Measurements from ENCODE around the gene IL16.
A peak's percentile ranks its signal among the peaks of the same experiment; 100 is the strongest.

Gene IL16

DNA sequence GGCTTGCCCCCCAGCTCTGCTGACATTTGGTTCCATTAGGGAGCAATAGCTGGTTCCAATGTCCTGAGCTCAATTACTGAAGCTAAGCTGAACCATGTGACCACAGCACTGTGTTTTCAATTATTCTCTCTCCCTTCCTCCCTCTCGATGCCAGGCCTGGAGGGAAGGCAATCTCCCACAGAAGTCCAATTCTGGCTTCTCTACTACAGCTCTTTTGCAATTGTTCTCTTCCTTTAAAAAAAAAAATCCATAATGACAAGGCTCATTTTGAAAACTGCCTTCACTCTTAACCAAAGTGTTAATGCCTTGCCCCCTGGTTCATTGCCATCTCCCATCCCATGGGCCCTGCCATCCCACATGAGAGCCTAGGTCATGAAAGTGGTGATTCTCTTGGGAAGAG lies 24.8 kb downstream of the IL16 start:
- H3K27me3 ChIP-seq (ENCODE audit: control insufficient read depth in 5 of 5, insufficient read depth in 4 of 5, low read length in 5 of 5): no peaks in the 10 kb centered on the region
- no peaks in the 10 kb centered on the region for H3K36me3 ChIP-seq (ENCODE audit: control insufficient read depth in 5 of 5, insufficient read depth in 5 of 5, low read length in 5 of 5)
- H3K4me1 ChIP-seq (ENCODE audit: control insufficient read depth in 5 of 5, insufficient read depth in 5 of 5, low read length in 5 of 5): peaks cover 10 to 52% (median 47%) of the 10 kb centered on the region in 5 donors
- H3K4me3 ChIP-seq (ENCODE audit: low read depth in 1 of 5, low read length in 5 of 5): peak overlapping the region in 3 of 5 donors; percentile 4 to 15 (median 7)
- no peak overlapping the region for H3K27ac ChIP-seq (ENCODE audit: low read depth, low read length)
- H3K9ac ChIP-seq (ENCODE audit: low read length in 5 of 5): peak overlapping the region in 1 of 5 donors; percentile 47
- H3K9me3 ChIP-seq (ENCODE audit: control insufficient read depth in 5 of 5, low read length in 5 of 5): no peaks in the 10 kb centered on the region

DNA sequence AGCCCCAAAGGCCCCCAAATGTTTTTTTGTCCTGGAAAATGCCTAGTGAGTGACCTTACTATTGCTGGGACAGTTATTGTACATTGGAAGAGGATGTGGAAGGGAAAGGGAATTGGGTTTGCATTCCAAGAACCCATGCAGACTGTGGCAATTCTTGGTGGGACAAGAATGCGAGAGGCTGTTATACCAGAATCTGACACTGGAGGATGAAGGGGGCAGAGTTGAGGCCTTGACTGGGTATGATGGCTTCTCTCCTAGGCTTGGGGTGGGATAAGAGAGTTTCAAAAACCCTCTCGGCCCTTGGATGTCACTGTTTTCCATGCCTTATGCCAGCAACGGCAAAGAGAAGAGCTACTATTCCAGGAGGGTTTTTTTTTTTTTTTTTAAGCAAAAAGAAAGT lies 25.3 kb downstream of the IL16 start:
- H3K27me3 ChIP-seq (ENCODE audit: control insufficient read depth in 5 of 5, insufficient read depth in 4 of 5, low read length in 5 of 5): no peaks in the 10 kb centered on the region
- H3K4me1 ChIP-seq (ENCODE audit: control insufficient read depth in 5 of 5, insufficient read depth in 5 of 5, low read length in 5 of 5): peaks cover 10 to 52% (median 47%) of the 10 kb centered on the region in 5 donors
- no peaks in the 10 kb centered on the region for H3K36me3 ChIP-seq (ENCODE audit: control insufficient read depth in 5 of 5, insufficient read depth in 5 of 5, low read length in 5 of 5)
- no peak overlapping the region for H3K9ac ChIP-seq (ENCODE audit: low read length in 5 of 5)
- H3K27ac ChIP-seq (ENCODE audit: low read depth, low read length): no peak overlapping the region
- H3K9me3 ChIP-seq (ENCODE audit: control insufficient read depth in 5 of 5, low read length in 5 of 5): no peaks in the 10 kb centered on the region
- H3K4me3 ChIP-seq (ENCODE audit: low read depth in 1 of 5, low read length in 5 of 5): peak overlapping the region in 1 of 5 donors; percentile 15

DNA sequence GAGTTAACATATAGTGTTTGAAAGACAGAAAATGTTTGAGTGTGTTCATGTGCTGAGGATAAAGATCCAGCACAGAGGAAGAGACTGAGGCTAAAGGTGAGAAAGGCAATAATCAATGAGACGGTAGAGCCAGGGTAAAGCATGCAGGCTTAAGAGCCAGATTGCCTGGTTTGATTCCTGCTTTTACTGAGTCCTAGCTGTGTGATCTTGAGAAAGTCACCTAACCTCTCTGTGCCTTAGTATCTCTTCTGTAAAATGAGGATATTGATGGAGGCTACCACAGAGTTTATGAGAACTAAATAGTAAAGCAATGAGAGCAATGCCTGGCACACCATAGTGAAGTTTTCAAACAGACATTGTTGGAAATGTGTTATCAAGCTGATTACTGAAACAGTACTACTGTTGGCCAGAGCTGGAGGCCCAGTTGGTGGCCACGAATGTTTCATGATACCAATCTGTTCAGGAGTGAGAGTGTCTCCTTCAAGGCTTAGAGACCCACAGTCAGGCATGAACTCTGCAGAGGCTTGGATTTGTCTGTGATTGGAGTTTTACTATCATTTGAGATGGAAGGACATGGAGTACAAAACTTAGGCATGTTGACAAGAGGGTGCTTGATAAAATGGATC lies 26.8 kb downstream of the IL16 start:
- H3K27ac ChIP-seq (ENCODE audit: low read depth, low read length): no peak overlapping the region
- no peaks in the 10 kb centered on the region for H3K36me3 ChIP-seq (ENCODE audit: control insufficient read depth in 5 of 5, insufficient read depth in 5 of 5, low read length in 5 of 5)
- no peaks in the 10 kb centered on the region for H3K9me3 ChIP-seq (ENCODE audit: control insufficient read depth in 5 of 5, low read length in 5 of 5)
- no peak overlapping the region for H3K4me3 ChIP-seq (ENCODE audit: low read depth in 1 of 5, low read length in 5 of 5)
- peaks cover 10 to 53% (median 47%) of the 10 kb centered on the region in 5 donors for H3K4me1 ChIP-seq (ENCODE audit: control insufficient read depth in 5 of 5, insufficient read depth in 5 of 5, low read length in 5 of 5)
- no peak overlapping the region for H3K9ac ChIP-seq (ENCODE audit: low read length in 5 of 5)
- no peaks in the 10 kb centered on the region for H3K27me3 ChIP-seq (ENCODE audit: control insufficient read depth in 5 of 5, insufficient read depth in 4 of 5, low read length in 5 of 5)

DNA sequence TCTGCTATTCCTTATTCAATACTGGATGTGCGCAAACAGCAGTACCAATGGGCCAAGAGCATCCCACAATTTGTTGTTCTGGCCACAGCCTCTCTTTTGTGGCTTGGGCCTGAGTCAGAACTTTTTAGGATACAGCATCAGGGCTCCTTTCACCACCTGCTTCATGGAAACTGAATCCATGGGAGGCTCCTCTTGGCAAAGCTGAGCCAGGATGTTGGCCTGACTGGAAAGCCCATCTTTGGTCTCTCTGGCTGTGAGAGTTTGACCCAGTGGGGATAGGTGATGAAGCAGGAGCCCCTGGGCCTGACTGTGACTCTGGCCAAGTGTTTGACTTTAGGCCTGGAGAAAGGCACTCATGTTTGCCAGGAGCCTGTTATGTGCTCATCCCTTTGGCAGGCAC lies 27.6 kb downstream of the IL16 start:
- H3K27me3 ChIP-seq (ENCODE audit: control insufficient read depth in 5 of 5, insufficient read depth in 4 of 5, low read length in 5 of 5): no peaks in the 10 kb centered on the region
- H3K36me3 ChIP-seq (ENCODE audit: control insufficient read depth in 5 of 5, insufficient read depth in 5 of 5, low read length in 5 of 5): no peaks in the 10 kb centered on the region
- peak overlapping the region; percentile 42 for H3K27ac ChIP-seq (ENCODE audit: low read depth, low read length)
- no peak overlapping the region for H3K9ac ChIP-seq (ENCODE audit: low read length in 5 of 5)
- H3K4me1 ChIP-seq (ENCODE audit: control insufficient read depth in 5 of 5, insufficient read depth in 5 of 5, low read length in 5 of 5): peaks cover 10 to 58% (median 51%) of the 10 kb centered on the region in 5 donors
- H3K9me3 ChIP-seq (ENCODE audit: control insufficient read depth in 5 of 5, low read length in 5 of 5): no peaks in the 10 kb centered on the region
- no peak overlapping the region for H3K4me3 ChIP-seq (ENCODE audit: low read depth in 1 of 5, low read length in 5 of 5)

DNA sequence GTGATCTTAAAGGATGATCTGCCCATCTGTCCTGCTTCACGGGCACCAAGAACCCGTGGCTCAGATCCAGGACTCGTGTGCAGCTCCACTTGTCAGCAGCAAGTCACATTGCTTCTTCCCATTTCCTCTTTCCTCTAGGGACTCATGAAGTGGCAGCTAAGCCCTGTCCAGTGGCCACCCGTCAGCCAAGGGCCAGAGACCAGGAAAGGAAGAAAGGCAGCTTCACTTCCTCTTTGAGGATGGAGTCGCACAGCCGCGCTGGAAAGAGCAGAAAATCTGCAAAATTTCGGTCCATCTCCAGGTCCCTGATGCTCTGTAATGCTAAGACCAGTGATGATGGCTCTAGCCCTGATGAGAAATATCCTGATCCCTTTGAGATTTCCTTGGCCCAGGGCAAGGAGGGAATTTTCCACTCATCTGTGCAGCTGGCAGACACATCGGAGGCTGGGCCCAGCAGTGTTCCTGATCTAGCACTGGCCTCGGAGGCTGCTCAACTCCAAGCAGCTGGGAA lies 28.5 kb downstream of the IL16 start:
- Histone ChIP-seq H3K27ac (ENCODE audit: low read depth, low read length) (peak overlapping the region; percentile 42), H3K9ac (ENCODE audit: low read length in 5 of 5) (no peak overlapping the region), H3K36me3 (ENCODE audit: control insufficient read depth in 5 of 5, insufficient read depth in 5 of 5, low read length in 5 of 5) (no peaks in the 10 kb centered on the region), H3K9me3 (ENCODE audit: control insufficient read depth in 5 of 5, low read length in 5 of 5) (no peaks in the 10 kb centered on the region), H3K4me3 (ENCODE audit: low read depth in 1 of 5, low read length in 5 of 5) (peak overlapping the region in 1 of 5 donors; percentile 45), H3K4me1 (ENCODE audit: control insufficient read depth in 5 of 5, insufficient read depth in 5 of 5, low read length in 5 of 5) (peaks cover 10 to 67% (median 61%) of the 10 kb centered on the region in 5 donors), H3K27me3 (ENCODE audit: control insufficient read depth in 5 of 5, insufficient read depth in 4 of 5, low read length in 5 of 5) (no peaks in the 10 kb centered on the region)

DNA sequence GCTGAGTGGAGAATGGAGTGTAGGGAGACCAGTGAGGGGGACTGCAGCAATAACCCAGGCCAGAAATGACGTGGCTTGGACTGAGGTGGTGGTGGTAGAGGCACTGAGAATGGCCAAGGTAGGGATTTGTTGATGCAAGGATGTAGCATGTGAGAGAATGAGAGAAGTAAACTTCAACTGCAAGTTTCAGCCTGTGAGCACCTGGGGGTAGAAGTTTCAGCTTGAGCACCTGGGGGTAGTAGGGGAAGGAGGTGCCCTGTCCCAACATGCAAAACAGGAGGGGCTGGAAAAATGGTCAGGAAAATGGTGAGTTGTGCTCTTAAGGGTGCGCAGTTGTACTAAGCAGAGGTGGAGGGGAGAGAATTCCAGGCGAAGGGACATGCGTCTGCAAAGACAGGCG lies 31.0 kb downstream of the IL16 start:
- no peak overlapping the region for H3K27ac ChIP-seq (ENCODE audit: low read depth, low read length)
- H3K4me3 ChIP-seq (ENCODE audit: low read depth in 1 of 5, low read length in 5 of 5): no peak overlapping the region
- peaks cover 0 to 49% (median 41%) of the 10 kb centered on the region in 5 donors for H3K4me1 ChIP-seq (ENCODE audit: control insufficient read depth in 5 of 5, insufficient read depth in 5 of 5, low read length in 5 of 5)
- no peaks in the 10 kb centered on the region for H3K9me3 ChIP-seq (ENCODE audit: control insufficient read depth in 5 of 5, low read length in 5 of 5)
- H3K36me3 ChIP-seq (ENCODE audit: control insufficient read depth in 5 of 5, insufficient read depth in 5 of 5, low read length in 5 of 5): no peaks in the 10 kb centered on the region
- H3K9ac ChIP-seq (ENCODE audit: low read length in 5 of 5): no peak overlapping the region
- H3K27me3 ChIP-seq (ENCODE audit: control insufficient read depth in 5 of 5, insufficient read depth in 4 of 5, low read length in 5 of 5): no peaks in the 10 kb centered on the region

DNA sequence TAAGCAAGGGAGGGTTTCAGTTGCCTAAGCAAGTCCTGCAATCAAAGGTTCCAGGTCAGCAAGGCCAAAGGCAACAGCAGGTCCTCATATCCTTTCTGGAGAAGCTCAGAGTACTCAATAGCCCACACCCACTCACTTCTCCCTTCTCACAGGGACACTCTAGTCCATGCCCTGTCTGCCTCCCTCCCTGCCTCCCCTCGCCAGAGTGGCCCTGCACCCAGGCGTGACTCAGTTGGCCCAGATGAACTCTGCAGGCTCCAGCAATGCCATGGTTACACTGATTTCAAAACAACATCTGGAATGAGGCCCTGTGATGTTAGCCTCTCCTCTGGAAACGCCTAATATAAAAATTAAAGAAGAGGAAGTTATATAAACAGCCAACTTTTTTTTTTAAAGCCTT lies 32.9 kb downstream of the IL16 start:
- Histone ChIP-seq H3K4me1 (ENCODE audit: control insufficient read depth in 5 of 5, insufficient read depth in 5 of 5, low read length in 5 of 5) (peaks cover 0 to 39% (median 34%) of the 10 kb centered on the region in 5 donors), H3K36me3 (ENCODE audit: control insufficient read depth in 5 of 5, insufficient read depth in 5 of 5, low read length in 5 of 5) (no peaks in the 10 kb centered on the region), H3K27ac (ENCODE audit: low read depth, low read length) (peak overlapping the region; percentile 76), H3K27me3 (ENCODE audit: control insufficient read depth in 5 of 5, insufficient read depth in 4 of 5, low read length in 5 of 5) (no peaks in the 10 kb centered on the region), H3K9me3 (ENCODE audit: control insufficient read depth in 5 of 5, low read length in 5 of 5) (no peaks in the 10 kb centered on the region), H3K4me3 (ENCODE audit: low read depth in 1 of 5, low read length in 5 of 5) (no peak overlapping the region), H3K9ac (ENCODE audit: low read length in 5 of 5) (no peak overlapping the region)

DNA sequence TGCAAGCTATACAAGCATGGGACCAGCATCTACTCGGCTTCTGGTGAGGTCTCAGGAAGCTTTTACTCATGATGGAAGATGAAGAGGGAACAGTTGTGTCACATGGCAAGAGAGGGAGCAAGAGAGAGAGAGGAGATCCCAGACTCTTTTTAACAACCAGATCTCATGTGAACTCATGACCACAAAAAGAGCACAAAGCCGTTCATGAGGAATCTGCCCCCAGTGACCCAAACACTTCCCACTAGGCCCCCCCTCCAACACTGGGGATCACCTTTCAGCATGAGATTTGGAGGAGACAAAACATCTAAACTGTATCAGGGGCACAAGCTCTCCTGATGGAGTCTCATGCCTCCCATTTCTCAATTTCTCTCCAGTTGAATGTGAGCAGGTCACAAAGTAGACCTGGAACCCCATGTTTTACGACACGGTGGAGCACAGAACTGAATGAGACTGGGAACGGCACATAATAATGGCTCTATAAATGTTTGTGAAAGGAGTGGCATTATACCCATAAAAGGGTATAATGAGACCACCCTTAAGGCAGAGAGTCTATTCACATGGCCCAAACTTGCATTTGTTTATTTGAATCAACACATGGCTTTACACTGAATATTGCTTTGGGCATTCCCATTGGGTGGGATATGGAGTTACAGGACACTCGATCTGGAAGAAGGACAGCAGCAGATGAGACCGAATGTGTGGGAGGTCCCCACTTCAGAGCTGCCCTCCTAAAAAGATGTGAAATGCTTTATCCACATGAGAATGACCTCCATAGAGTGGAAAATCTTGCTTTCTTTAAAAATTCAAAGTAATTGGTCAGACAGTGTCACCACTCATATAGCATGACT lies 38.8 kb downstream of the IL16 start:
- Histone ChIP-seq H3K27ac (ENCODE audit: low read depth, low read length) (no peak overlapping the region), H3K4me1 (ENCODE audit: control insufficient read depth in 5 of 5, insufficient read depth in 5 of 5, low read length in 5 of 5) (peaks cover 0 to 23% (median 8%) of the 10 kb centered on the region in 5 donors), H3K4me3 (ENCODE audit: low read depth in 1 of 5, low read length in 5 of 5) (no peak overlapping the region), H3K27me3 (ENCODE audit: control insufficient read depth in 5 of 5, insufficient read depth in 4 of 5, low read length in 5 of 5) (no peaks in the 10 kb centered on the region), H3K9ac (ENCODE audit: low read length in 5 of 5) (no peak overlapping the region), H3K36me3 (ENCODE audit: control insufficient read depth in 5 of 5, insufficient read depth in 5 of 5, low read length in 5 of 5) (no peaks in the 10 kb centered on the region), H3K9me3 (ENCODE audit: control insufficient read depth in 5 of 5, low read length in 5 of 5) (no peaks in the 10 kb centered on the region)

DNA sequence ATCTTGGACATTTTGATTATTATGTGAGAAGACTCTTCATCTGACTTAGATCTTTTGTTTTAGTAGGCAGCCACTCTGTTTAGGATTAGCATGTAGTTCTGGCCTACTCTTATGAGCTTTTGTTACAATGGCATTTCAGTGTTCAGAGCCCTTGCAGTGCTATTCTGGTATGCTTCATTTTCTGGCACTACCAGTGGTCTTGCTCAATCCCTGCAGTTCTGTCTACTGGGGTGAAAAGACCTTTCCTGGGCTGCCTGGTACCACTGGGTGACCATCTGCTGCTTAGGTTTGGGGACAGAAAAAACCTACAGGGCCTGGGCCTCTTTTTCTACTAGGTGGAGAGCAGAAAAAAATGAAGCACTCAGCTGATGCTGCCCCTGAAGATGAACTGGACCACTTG lies 42.5 kb downstream of the IL16 start:
- Histone ChIP-seq H3K9ac (ENCODE audit: low read length in 5 of 5) (no peak overlapping the region), H3K4me3 (ENCODE audit: low read depth in 1 of 5, low read length in 5 of 5) (no peak overlapping the region), H3K4me1 (ENCODE audit: control insufficient read depth in 5 of 5, insufficient read depth in 5 of 5, low read length in 5 of 5) (peaks cover 0 to 18% (median 6%) of the 10 kb centered on the region in 5 donors), H3K9me3 (ENCODE audit: control insufficient read depth in 5 of 5, low read length in 5 of 5) (peaks cover 0 to 7% (median 4%) of the 10 kb centered on the region in 5 donors), H3K27me3 (ENCODE audit: control insufficient read depth in 5 of 5, insufficient read depth in 4 of 5, low read length in 5 of 5) (no peaks in the 10 kb centered on the region), H3K27ac (ENCODE audit: low read depth, low read length) (peak overlapping the region; percentile 24), H3K36me3 (ENCODE audit: control insufficient read depth in 5 of 5, insufficient read depth in 5 of 5, low read length in 5 of 5) (no peaks in the 10 kb centered on the region)

DNA sequence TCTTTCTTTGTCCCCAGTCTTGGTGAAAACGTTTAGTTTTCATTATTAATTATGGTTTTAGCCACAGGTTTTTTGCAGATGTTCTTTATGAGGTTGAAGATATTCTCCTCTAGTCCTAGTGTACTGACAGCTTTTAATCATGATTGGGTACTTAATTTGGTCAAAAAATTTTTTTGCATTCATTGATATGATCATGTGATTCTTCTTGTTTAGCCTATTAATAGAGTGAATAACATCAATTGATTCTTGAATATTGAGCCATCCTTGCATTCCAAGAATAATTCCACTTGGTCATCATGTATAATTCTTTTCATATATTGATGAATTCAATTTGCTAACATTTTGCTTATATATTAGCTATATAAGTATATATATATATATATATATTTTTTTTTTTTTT lies 46.1 kb downstream of the IL16 start:
- Histone ChIP-seq H3K4me3 (ENCODE audit: low read depth in 1 of 5, low read length in 5 of 5) (no peak overlapping the region), H3K9ac (ENCODE audit: low read length in 5 of 5) (no peak overlapping the region), H3K36me3 (ENCODE audit: control insufficient read depth in 5 of 5, insufficient read depth in 5 of 5, low read length in 5 of 5) (no peaks in the 10 kb centered on the region), H3K4me1 (ENCODE audit: control insufficient read depth in 5 of 5, insufficient read depth in 5 of 5, low read length in 5 of 5) (peaks cover 0 to 19% (median 6%) of the 10 kb centered on the region in 5 donors), H3K9me3 (ENCODE audit: control insufficient read depth in 5 of 5, low read length in 5 of 5) (peaks cover 0 to 7% (median 4%) of the 10 kb centered on the region in 5 donors), H3K27me3 (ENCODE audit: control insufficient read depth in 5 of 5, insufficient read depth in 4 of 5, low read length in 5 of 5) (no peaks in the 10 kb centered on the region), H3K27ac (ENCODE audit: low read depth, low read length) (no peak overlapping the region)
